Measurements from ENCODE around the gene FAR2.

DNA sequence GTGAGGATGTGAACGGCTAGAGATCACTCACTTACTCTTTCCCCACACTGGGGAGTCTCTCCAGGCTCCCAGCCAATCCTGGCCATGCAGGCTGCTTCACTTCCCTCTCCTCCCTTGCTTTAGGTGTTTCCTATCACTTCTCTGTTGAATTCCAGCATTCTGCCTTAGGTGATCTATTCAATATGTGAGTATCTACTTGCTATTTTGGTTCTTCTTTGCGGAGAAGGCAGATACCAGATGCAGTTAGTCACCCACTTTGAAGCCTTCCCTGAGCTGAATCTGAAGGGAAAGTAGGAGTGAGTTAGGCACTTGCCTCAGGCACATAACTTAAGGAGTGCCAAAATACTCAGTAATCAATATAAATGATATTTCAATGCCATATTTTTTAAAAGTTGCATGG is 36.0 kb upstream of the FAR2 start:
- TF ChIP-seq, protein P1, sequence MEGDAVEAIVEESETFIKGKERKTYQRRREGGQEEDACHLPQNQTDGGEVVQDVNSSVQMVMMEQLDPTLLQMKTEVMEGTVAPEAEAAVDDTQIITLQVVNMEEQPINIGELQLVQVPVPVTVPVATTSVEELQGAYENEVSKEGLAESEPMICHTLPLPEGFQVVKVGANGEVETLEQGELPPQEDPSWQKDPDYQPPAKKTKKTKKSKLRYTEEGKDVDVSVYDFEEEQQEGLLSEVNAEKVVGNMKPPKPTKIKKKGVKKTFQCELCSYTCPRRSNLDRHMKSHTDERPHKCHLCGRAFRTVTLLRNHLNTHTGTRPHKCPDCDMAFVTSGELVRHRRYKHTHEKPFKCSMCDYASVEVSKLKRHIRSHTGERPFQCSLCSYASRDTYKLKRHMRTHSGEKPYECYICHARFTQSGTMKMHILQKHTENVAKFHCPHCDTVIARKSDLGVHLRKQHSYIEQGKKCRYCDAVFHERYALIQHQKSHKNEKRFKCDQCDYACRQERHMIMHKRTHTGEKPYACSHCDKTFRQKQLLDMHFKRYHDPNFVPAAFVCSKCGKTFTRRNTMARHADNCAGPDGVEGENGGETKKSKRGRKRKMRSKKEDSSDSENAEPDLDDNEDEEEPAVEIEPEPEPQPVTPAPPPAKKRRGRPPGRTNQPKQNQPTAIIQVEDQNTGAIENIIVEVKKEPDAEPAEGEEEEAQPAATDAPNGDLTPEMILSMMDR (IDR thresholded peaks at IDR 0.05; ENCODE audit: low read depth, low read length, missing input control): no peak
- TF ChIP-seq, protein P2, sequence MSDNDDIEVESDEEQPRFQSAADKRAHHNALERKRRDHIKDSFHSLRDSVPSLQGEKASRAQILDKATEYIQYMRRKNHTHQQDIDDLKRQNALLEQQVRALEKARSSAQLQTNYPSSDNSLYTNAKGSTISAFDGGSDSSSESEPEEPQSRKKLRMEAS (IDR thresholded peaks at IDR 0.05): no peak
- TF ChIP-seq SP1 (IDR thresholded peaks at IDR 0.05) (no peak), YY1 (IDR thresholded peaks at IDR 0.05) (no peak), EGR1 (IDR thresholded peaks at IDR 0.05; ENCODE audit: low read depth in 2 of 2) (no peak), FOXA1 (IDR thresholded peaks at IDR 0.05) (no peak), TAF1 (conservative IDR thresholded peaks at IDR 0.05) (no peak), NR2F2 (IDR thresholded peaks at IDR 0.05) (no peak), GABPA (IDR thresholded peaks at IDR 0.05 in 1 of 2, conservative IDR thresholded peaks at IDR 0.05 in 1 of 2) (no peak), RAD21 (IDR thresholded peaks at IDR 0.05) (no peak)
- TF ChIP-seq, protein P3, sequence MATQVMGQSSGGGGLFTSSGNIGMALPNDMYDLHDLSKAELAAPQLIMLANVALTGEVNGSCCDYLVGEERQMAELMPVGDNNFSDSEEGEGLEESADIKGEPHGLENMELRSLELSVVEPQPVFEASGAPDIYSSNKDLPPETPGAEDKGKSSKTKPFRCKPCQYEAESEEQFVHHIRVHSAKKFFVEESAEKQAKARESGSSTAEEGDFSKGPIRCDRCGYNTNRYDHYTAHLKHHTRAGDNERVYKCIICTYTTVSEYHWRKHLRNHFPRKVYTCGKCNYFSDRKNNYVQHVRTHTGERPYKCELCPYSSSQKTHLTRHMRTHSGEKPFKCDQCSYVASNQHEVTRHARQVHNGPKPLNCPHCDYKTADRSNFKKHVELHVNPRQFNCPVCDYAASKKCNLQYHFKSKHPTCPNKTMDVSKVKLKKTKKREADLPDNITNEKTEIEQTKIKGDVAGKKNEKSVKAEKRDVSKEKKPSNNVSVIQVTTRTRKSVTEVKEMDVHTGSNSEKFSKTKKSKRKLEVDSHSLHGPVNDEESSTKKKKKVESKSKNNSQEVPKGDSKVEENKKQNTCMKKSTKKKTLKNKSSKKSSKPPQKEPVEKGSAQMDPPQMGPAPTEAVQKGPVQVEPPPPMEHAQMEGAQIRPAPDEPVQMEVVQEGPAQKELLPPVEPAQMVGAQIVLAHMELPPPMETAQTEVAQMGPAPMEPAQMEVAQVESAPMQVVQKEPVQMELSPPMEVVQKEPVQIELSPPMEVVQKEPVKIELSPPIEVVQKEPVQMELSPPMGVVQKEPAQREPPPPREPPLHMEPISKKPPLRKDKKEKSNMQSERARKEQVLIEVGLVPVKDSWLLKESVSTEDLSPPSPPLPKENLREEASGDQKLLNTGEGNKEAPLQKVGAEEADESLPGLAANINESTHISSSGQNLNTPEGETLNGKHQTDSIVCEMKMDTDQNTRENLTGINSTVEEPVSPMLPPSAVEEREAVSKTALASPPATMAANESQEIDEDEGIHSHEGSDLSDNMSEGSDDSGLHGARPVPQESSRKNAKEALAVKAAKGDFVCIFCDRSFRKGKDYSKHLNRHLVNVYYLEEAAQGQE (IDR thresholded peaks at IDR 0.05): no peak
- TF ChIP-seq, protein P4, sequence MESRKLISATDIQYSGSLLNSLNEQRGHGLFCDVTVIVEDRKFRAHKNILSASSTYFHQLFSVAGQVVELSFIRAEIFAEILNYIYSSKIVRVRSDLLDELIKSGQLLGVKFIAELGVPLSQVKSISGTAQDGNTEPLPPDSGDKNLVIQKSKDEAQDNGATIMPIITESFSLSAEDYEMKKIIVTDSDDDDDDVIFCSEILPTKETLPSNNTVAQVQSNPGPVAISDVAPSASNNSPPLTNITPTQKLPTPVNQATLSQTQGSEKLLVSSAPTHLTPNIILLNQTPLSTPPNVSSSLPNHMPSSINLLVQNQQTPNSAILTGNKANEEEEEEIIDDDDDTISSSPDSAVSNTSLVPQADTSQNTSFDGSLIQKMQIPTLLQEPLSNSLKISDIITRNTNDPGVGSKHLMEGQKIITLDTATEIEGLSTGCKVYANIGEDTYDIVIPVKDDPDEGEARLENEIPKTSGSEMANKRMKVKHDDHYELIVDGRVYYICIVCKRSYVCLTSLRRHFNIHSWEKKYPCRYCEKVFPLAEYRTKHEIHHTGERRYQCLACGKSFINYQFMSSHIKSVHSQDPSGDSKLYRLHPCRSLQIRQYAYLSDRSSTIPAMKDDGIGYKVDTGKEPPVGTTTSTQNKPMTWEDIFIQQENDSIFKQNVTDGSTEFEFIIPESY (IDR thresholded peaks at IDR 0.05): no peak
- TF ChIP-seq, protein P5, sequence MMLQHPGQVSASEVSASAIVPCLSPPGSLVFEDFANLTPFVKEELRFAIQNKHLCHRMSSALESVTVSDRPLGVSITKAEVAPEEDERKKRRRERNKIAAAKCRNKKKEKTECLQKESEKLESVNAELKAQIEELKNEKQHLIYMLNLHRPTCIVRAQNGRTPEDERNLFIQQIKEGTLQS (IDR thresholded peaks at IDR 0.05): no peak
